VCaP (cell line): ENCODE data around the gene PIP5KL1.

ENCODE experiments used
- H3K27ac ChIP-seq: fragments of 450-650 bp; 2 replicates; pipeline ENCODE4 v1.5.1; 2017
- CTCF ChIP-seq: fragments of 450-650 bp; conservative IDR thresholded peaks from 2 replicates; pipeline ENCODE4 v1.5.1; 2017; ENCODE audit warnings: mild to moderate bottlenecking, moderate library complexity

PIP5KL1 gene

GRCh38 chr9:127919253-127919815 lies 11.2 kb downstream of the PIP5KL1 start:
- H3K27ac ChIP-seq: no peak overlapping the region
- TF ChIP-seq CTCF: no peak

GRCh38 chr9:127918183-127919107 lies 12.1 kb downstream of the PIP5KL1 start:
- TF ChIP-seq CTCF: 0 out of 2 replicates have a peak, but pooled peaks have one; percentile 15
- H3K27ac ChIP-seq: peak overlapping the region; percentile 3; the same call in 1 of the 2 replicates

- no peak for TF ChIP-seq CTCF
- peak overlapping the region; percentile 48; the same call in 1 of the 2 replicates for H3K27ac ChIP-seq
Observed at GRCh38 chr9:127917603-127918002, 13.0 kb downstream of the PIP5KL1 start.

- peak within 1 kb of the TSS; percentile 48; the same call in 1 of the 2 replicates for H3K27ac ChIP-seq
- no peak for TF ChIP-seq CTCF
Observed at GRCh38 chr9:127916720-127917581, 13.6 kb downstream of the PIP5KL1 start, which contains the start of gene ST6GALNAC4. TSS of gene ST6GALNAC4 (minus strand) at chr9:127917041. CDS start at chr9:127916419, 622 bp downstream.

GRCh38 chr9:127915801-127916719 lies 14.5 kb downstream of the PIP5KL1 start:
- peak overlapping the region; percentile 48; the same call in 1 of the 2 replicates for H3K27ac ChIP-seq
- TF ChIP-seq CTCF: no peak

- TF ChIP-seq CTCF: no peak
- no peak overlapping the region for H3K27ac ChIP-seq
Observed at GRCh38 chr9:127915325-127915752, 15.2 kb downstream of the PIP5KL1 start.
